ENCODE measurements around the gene LRP3.

DNA sequence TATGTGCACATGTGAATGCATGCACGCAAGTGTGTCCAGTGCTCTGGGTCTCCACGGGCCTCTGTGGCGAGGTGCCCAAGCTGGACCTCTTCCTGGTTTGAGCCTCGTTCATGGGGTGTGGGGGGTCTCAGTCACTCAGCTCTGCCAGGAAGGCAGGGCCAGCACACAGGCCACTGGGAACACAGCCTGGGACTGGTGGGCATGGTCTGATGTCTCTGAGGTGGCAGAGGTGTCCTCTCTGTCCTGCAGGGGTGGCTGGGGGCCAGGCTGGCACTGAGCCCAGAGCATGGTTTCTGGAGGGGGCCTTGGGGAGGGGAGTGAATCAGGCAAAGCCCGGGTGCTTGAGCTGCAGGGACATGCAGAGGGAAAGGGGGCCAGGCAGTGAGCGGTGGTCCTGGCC is 9.4 kb downstream of the LRP3 start:
- no peak for TF ChIP-seq FOXM1 (IDR thresholded peaks at IDR 0.05; ENCODE audit: borderline replicate concordance, low read depth)
- TF ChIP-seq, protein P1, sequence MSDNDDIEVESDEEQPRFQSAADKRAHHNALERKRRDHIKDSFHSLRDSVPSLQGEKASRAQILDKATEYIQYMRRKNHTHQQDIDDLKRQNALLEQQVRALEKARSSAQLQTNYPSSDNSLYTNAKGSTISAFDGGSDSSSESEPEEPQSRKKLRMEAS (IDR thresholded peaks at IDR 0.05) = no peak
- no peak for TF ChIP-seq REST (IDR thresholded peaks at IDR 0.05; ENCODE audit: low read depth)
- TF ChIP-seq EP300 (IDR thresholded peaks at IDR 0.05; ENCODE audit: borderline replicate concordance) = no peak
- TF ChIP-seq CEBPB (IDR thresholded peaks at IDR 0.05) = no peak
- TF ChIP-seq TAF1 (IDR thresholded peaks at IDR 0.05; ENCODE audit: low read depth) = no peak
- TF ChIP-seq USF1 (IDR thresholded peaks at IDR 0.05) = no peak
- no peak for TF ChIP-seq EGR1 (IDR thresholded peaks at IDR 0.05)

Measured in Ishikawa (cell line).